Activated CD4-positive, alpha-beta T cell treated with anti-CD3 and anti-CD28 coated beads, Interleukin-2, amount 50 U/mL, for 1 hour (primary cell): ENCODE results near the gene ZIC4.

ENCODE experiments used
- DNase-seq: peaks from one replicate; pipeline ENCODE4 v3.0.0-alpha.2; 2020

ZIC4 gene

GRCh38 chr3:147406028-147406931 lies at the start of gene ZIC4:
ZIC4 (minus strand) TSS chr3:147406543; CDS start chr3:147402797, 3,746 bp downstream.
- no peak for DNase-seq

- no peak for DNase-seq
Measured at GRCh38 chr3:147449669-147450068, 43.3 kb upstream of the ZIC4 start.

GRCh38 chr3:147447224-147447623 lies 40.9 kb upstream of the ZIC4 start:
- DNase-seq = no peak

- DNase-seq = no peak
Measured at GRCh38 chr3:147431751-147432150, 25.4 kb upstream of the ZIC4 start.

- no peak for DNase-seq
Measured at GRCh38 chr3:147428754-147429153, 22.4 kb upstream of the ZIC4 start.

- no peak for DNase-seq
Measured at GRCh38 chr3:147428326-147428725, 22.0 kb upstream of the ZIC4 start.

GRCh38 chr3:147427746-147428145 lies 21.4 kb upstream of the ZIC4 start:
- DNase-seq = no peak

GRCh38 chr3:147426931-147427330 lies 20.6 kb upstream of the ZIC4 start:
- DNase-seq = no peak

GRCh38 chr3:147425388-147425850 lies 19.1 kb upstream of the ZIC4 start:
- no peak for DNase-seq

- no peak for DNase-seq
Measured at GRCh38 chr3:147424581-147425387, 18.4 kb upstream of the ZIC4 start.

- DNase-seq = no peak
Measured at GRCh38 chr3:147423798-147424580, 17.6 kb upstream of the ZIC4 start.

- no peak for DNase-seq
Measured at GRCh38 chr3:147423537-147423797, 17.1 kb upstream of the ZIC4 start.

- DNase-seq = no peak
Measured at GRCh38 chr3:147422601-147423536, 16.5 kb upstream of the ZIC4 start.

GRCh38 chr3:147422196-147422595 lies 15.9 kb upstream of the ZIC4 start:
- no peak for DNase-seq

GRCh38 chr3:147421184-147421912 lies 15.0 kb upstream of the ZIC4 start:
- no peak for DNase-seq

GRCh38 chr3:147420353-147421183 lies 14.2 kb upstream of the ZIC4 start:
- no peak for DNase-seq

GRCh38 chr3:147419781-147420224 lies 13.5 kb upstream of the ZIC4 start:
- DNase-seq = no peak

GRCh38 chr3:147418808-147419701 lies 12.7 kb upstream of the ZIC4 start:
- no peak for DNase-seq

GRCh38 chr3:147418371-147418781 lies 12.0 kb upstream of the ZIC4 start:
- no peak for DNase-seq
